HepG2 (cell line): ENCODE measurements around the gene ADSS1. TPM values are rescaled to one million over a fixed set of nuclear protein-coding genes. Genes with fewer than 3 reads are reported as not detected.

Experiments
- CCDC6 ChIP-seq: sonication (generic); formaldehyde crosslinking; IDR thresholded peaks from 2 replicates; pipeline ENCODE4 v1.8.1; 2022; ENCODE audit warnings: mild to moderate bottlenecking, missing genetic modification reagents, moderate library complexity
- EEA1 ChIP-seq: sonication (generic); formaldehyde crosslinking; IDR thresholded peaks from 2 replicates; pipeline ENCODE4 v1.5.1; 2020; ENCODE audit warnings: mild to moderate bottlenecking, missing genetic modification reagents, borderline replicate concordance
- FOXA3 ChIP-seq: IDR thresholded peaks from 2 replicates; pipeline ENCODE4 v1.6.1; 2016; ENCODE audit warnings: missing genetic modification reagents, missing compliant biosample characterization
- GABPB1 ChIP-seq: IDR thresholded peaks from 2 replicates; pipeline ENCODE4 v1.6.1; 2016; ENCODE audit warnings: mild to moderate bottlenecking, missing genetic modification reagents, moderate library complexity, missing compliant biosample characterization
- KLF16 ChIP-seq, 2 experiments: sonication (generic) in 1 of 2; formaldehyde crosslinking in 1 of 2; IDR thresholded peaks; 2 replicates each; pipeline versions ENCODE4 v1.6.1 to v1.8.0; 2016 to 2023; ENCODE audit warnings: missing genetic modification reagents in 2 of 2, missing compliant biosample characterization in 1 of 2
- KMT2A ChIP-seq: sonication (generic); formaldehyde crosslinking; IDR thresholded peaks from 2 replicates; pipeline ENCODE4 v1.4.0; 2020; ENCODE audit warnings: missing genetic modification reagents
- SIX1 ChIP-seq: sonication (generic); formaldehyde crosslinking; IDR thresholded peaks from 2 replicates; pipeline ENCODE4 v1.4.0; 2020; ENCODE audit warnings: missing genetic modification reagents, borderline replicate concordance
- TBX3 ChIP-seq: fragments of 450-650 bp; IDR thresholded peaks from 2 replicates; pipeline ENCODE4 v1.6.1; 2017; ENCODE audit warnings: antibody characterized with exemption, mild to moderate bottlenecking, inconsistent platforms, borderline replicate concordance
- ZMAT3 ChIP-seq: sonication (generic); formaldehyde crosslinking; conservative IDR thresholded peaks from 2 replicates; pipeline ENCODE4 v1.7.0; 2021; ENCODE audit warnings: missing genetic modification reagents
- ZNF207 ChIP-seq: fragments of 450-650 bp; IDR thresholded peaks from 2 replicates; pipeline ENCODE4 v1.6.1; 2016; ENCODE audit warnings: antibody characterized with exemption, borderline replicate concordance
- ZNF367 ChIP-seq: sonication (generic); formaldehyde crosslinking; IDR thresholded peaks from 2 replicates; pipeline ENCODE4 v1.4.0; 2020; ENCODE audit warnings: missing genetic modification reagents, borderline replicate concordance
- ZNF441 ChIP-seq: sonication (generic); formaldehyde crosslinking; IDR thresholded peaks from 2 replicates; pipeline ENCODE4 v1.7.0; 2021; ENCODE audit warnings: missing genetic modification reagents, borderline replicate concordance
- ZNF672 ChIP-seq: sonication (generic); formaldehyde crosslinking; IDR thresholded peaks from 2 replicates; pipeline ENCODE4 v1.8.1; 2022; ENCODE audit warnings: missing genetic modification reagents
- ZNF746 ChIP-seq: sonication (generic); formaldehyde crosslinking; IDR thresholded peaks from 2 replicates; pipeline ENCODE4 v1.8.0; 2022; ENCODE audit warnings: mild to moderate bottlenecking, missing genetic modification reagents
- ZSCAN30 ChIP-seq: sonication (generic); formaldehyde crosslinking; IDR thresholded peaks from 2 replicates; pipeline ENCODE4 v1.5.0; 2020; ENCODE audit warnings: mild to moderate bottlenecking, missing genetic modification reagents
- polyA plus RNA-seq, 8 experiments: library from polyadenylated mRNA; depleted of rRNA in 3 of 8; stranded (reverse) in 7 of 8; unstranded in 1 of 8; fragments of >200 nt; fragmentation: Illumina TruSeq in 4 of 8; extraction: Trizol in 4 of 8; gene quantifications; 2 replicates each; pipeline versions ENCODE4 v1.2.1 to v1.2.3, GENCODE V29; 2011 to 2016; ENCODE audit warnings: low read depth in 4 of 8, missing spikeins in 1 of 8, mixed read lengths in 1 of 8; ENCODE audit not compliant: insufficient read depth in 1 of 8
- total RNA-seq, 5 experiments: library from RNA; depleted of rRNA; stranded (reverse); fragments of >200 nt; fragmentation: Illumina TruSeq; extraction: Trizol; gene quantifications; 2 replicates each; pipeline ENCODE4 v1.2.3, GENCODE V29; 2016; ENCODE audit warnings: low read depth in 1 of 5
- TF ChIP-seq, protein P1 (sequence below): sonication (generic); formaldehyde crosslinking; conservative IDR thresholded peaks from 2 replicates; pipeline ENCODE4 v1.4.0; 2020; ENCODE audit warnings: missing genetic modification reagents
- TF ChIP-seq, protein P2 (sequence below): sonication (generic); formaldehyde crosslinking; IDR thresholded peaks from 2 replicates; pipeline ENCODE4 v1.4.0; 2020; ENCODE audit warnings: missing genetic modification reagents, borderline replicate concordance
- TF ChIP-seq, protein P3 (sequence below): sonication (generic); formaldehyde crosslinking; IDR thresholded peaks from 2 replicates; pipeline ENCODE4 v1.4.0; 2020; ENCODE audit warnings: missing genetic modification reagents, borderline replicate concordance

The ADSS1 gene
- total and polyA plus RNA-seq, 2 of the 13 experiments (the other 11 are each of a cell fraction or from before 2014, with no cell fraction given), result 1.0 to 36.7 TPM

DNA sequence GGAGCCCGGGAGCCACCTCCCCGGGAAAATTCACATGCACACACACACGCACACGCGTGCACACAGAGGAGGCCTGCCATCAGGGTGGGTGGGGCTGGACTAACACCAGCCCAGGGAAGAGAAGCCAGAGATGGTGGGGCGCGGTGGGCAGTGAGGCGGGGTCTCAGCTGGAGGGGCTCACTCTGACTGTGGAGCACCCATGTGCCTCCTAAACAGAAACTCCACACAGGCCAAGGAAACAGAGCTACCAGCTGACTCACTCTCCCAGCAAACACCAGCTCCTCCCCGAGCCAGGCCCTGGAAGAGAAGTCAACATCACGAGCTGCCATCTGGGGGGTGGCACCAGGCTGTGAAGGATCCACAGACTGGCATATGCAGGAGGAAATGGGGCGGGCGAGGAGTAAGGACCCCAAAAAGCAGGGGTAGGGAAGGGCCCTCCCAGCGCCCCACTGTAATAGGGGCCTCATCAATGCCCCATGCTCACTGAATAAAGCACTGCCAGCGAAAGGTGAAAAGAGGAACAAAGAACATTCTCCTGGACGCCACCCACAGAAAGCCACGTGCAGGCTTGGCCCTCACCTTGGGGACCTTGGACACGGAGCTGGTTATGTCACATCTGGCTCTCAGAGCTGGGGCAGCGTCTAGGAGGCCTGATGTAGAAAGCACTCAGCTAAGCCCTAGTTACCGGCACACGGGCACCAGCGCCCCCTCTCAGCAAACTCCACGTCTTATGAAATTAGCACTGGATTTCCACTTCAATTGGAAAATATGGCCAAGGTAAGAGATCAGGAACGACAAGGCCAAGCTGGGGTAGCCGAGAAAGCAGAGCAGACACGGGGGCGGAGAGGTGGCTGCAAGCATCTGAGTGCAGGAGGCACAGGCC is 43.0 kb upstream of the ADSS1 start (continued):
- TF ChIP-seq KLF16 (CRISPR knock-in tag; IDR thresholded peaks at IDR 0.05) (peak in 1 of 2 experiments; percentile 28; a peak in 1 of 4 replicates), ZNF207 (no peak), EEA1 (CRISPR knock-in tag) (no peak), ZNF746 (no peak), ZSCAN30 (CRISPR knock-in tag) (no peak), ZNF441 (CRISPR knock-in tag) (no peak), GABPB1 (CRISPR knock-in tag) (no peak), CCDC6 (CRISPR knock-in tag) (no peak), ZNF367 (CRISPR knock-in tag) (no peak), ZNF672 (CRISPR knock-in tag) (no peak), TBX3 (no peak), FOXA3 (CRISPR knock-in tag) (peak; percentile 2; the same call in 1 of the 2 replicates), KMT2A (CRISPR knock-in tag) (no peak), SIX1 (CRISPR knock-in tag) (no peak), ZMAT3 (CRISPR knock-in tag) (no peak)
- TF ChIP-seq, protein P1, sequence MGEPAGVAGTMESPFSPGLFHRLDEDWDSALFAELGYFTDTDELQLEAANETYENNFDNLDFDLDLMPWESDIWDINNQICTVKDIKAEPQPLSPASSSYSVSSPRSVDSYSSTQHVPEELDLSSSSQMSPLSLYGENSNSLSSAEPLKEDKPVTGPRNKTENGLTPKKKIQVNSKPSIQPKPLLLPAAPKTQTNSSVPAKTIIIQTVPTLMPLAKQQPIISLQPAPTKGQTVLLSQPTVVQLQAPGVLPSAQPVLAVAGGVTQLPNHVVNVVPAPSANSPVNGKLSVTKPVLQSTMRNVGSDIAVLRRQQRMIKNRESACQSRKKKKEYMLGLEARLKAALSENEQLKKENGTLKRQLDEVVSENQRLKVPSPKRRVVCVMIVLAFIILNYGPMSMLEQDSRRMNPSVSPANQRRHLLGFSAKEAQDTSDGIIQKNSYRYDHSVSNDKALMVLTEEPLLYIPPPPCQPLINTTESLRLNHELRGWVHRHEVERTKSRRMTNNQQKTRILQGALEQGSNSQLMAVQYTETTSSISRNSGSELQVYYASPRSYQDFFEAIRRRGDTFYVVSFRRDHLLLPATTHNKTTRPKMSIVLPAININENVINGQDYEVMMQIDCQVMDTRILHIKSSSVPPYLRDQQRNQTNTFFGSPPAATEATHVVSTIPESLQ (CRISPR knock-in tag), result no peak
- TF ChIP-seq, protein P2, sequence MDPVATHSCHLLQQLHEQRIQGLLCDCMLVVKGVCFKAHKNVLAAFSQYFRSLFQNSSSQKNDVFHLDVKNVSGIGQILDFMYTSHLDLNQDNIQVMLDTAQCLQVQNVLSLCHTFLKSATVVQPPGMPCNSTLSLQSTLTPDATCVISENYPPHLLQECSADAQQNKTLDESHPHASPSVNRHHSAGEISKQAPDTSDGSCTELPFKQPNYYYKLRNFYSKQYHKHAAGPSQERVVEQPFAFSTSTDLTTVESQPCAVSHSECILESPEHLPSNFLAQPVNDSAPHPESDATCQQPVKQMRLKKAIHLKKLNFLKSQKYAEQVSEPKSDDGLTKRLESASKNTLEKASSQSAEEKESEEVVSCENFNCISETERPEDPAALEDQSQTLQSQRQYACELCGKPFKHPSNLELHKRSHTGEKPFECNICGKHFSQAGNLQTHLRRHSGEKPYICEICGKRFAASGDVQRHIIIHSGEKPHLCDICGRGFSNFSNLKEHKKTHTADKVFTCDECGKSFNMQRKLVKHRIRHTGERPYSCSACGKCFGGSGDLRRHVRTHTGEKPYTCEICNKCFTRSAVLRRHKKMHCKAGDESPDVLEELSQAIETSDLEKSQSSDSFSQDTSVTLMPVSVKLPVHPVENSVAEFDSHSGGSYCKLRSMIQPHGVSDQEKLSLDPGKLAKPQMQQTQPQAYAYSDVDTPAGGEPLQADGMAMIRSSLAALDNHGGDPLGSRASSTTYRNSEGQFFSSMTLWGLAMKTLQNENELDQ (CRISPR knock-in tag), result no peak
- TF ChIP-seq, protein P3, sequence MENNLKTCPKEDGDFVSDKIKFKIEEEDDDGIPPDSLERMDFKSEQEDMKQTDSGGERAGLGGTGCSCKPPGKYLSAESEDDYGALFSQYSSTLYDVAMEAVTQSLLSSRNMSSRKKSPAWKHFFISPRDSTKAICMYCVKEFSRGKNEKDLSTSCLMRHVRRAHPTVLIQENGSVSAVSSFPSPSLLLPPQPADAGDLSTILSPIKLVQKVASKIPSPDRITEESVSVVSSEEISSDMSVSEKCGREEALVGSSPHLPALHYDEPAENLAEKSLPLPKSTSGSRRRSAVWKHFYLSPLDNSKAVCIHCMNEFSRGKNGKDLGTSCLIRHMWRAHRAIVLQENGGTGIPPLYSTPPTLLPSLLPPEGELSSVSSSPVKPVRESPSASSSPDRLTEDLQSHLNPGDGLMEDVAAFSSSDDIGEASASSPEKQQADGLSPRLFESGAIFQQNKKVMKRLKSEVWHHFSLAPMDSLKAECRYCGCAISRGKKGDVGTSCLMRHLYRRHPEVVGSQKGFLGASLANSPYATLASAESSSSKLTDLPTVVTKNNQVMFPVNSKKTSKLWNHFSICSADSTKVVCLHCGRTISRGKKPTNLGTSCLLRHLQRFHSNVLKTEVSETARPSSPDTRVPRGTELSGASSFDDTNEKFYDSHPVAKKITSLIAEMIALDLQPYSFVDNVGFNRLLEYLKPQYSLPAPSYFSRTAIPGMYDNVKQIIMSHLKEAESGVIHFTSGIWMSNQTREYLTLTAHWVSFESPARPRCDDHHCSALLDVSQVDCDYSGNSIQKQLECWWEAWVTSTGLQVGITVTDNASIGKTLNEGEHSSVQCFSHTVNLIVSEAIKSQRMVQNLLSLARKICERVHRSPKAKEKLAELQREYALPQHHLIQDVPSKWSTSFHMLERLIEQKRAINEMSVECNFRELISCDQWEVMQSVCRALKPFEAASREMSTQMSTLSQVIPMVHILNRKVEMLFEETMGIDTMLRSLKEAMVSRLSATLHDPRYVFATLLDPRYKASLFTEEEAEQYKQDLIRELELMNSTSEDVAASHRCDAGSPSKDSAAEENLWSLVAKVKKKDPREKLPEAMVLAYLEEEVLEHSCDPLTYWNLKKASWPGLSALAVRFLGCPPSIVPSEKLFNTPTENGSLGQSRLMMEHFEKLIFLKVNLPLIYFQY (CRISPR knock-in tag), result no peak
